Right ventricle myocardium superior (tissue), 1 donor: ENCODE measurements around the gene RABAC1. TPM values are rescaled to one million over a fixed set of nuclear protein-coding genes. Genes with fewer than 3 reads are reported as not detected.
"Not testable (repeated sequence)": the region's sequence is repeated elsewhere in the genome, so short reads cannot be mapped to it uniquely, and the experiment has no call there.

Experiments used
- ATAC-seq: fragments of 200-7000 bp; cut with Tn5 transposase; one replicate; pipeline ENCODE4 v1.9.1; 2020; ENCODE audit warnings: mild to moderate bottlenecking; ENCODE audit not compliant: poor library complexity
- DNase-seq: peaks from one replicate; pipeline ENCODE4 v3.0.0-alpha.2; 2020
- intact Hi-C: fragments of 100-400 bp; cut with DNase I; formaldehyde crosslinking; loops from one replicate; pipeline ENCODE4 v1.11.2; 2022
- total RNA-seq: library from RNA; stranded (reverse); fragmentation: NEBNext Ultra II Directional; extraction: Animal tissue kit (Norgen Biotek cat#: 25700); gene quantifications from one replicate; pipeline ENCODE4 v1.2.1, GENCODE V29; 2021
- donor health status: DM: no; HTN: yes; CAD: no; lungs with severe emphysema.

Gene RABAC1
- total RNA-seq, 1 donor from 2014 or later = 62.1 TPM

DNA sequence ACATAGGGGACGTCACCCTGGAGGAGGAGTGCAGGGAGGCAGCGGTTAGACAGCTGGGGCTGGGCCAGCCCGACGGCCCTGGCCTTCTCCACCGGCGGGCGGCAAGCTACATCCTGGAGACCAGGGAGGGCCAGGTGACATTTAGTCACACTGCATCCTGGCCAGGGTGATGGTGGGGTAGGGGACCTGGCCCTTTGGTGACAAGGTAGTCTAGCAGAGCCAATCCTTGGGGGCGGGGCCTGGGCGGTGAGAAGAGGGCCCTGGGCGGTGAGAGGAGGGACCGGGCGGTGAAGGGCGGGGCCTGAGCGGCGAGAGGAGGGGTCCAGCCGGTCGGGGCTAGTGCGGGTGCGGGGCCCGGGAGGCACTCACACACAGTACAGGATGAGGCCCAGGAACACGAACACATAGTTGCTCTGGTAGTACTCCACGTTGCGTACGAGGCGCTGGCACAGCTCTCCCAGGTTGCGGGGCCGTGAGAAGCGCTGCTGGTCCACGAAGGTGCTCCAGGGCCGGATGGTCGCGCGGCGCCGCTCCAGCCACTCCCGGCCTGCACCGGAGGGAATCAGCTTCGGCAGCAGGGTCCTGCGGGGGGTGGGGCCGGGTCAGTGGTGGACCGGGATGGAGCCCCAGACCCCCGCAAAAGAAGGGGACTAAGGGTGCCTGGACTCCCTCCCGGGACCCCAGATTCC lies 610 bp downstream of the RABAC1 start:
- ATAC-seq (peak; percentile 85), DNase-seq (peak; percentile 93)
- intact Hi-C loops = no loop called here

GRCh38 chr19:41957838-41958366 lies 1.2 kb downstream of the RABAC1 start:
- DNase-seq = peak; percentile 71
- intact Hi-C loops = no loop called here
- ATAC-seq = peak; percentile 72

GRCh38 chr19:41957161-41957837 lies 1.8 kb downstream of the RABAC1 start:
- ATAC-seq (no peak), DNase-seq (no peak)
- intact Hi-C loops = no loop called here

GRCh38 chr19:41956621-41957020 lies 2.5 kb downstream of the RABAC1 start:
- ATAC-seq = no peak
- intact Hi-C loops = no loop called here
- no peak for DNase-seq

DNA sequence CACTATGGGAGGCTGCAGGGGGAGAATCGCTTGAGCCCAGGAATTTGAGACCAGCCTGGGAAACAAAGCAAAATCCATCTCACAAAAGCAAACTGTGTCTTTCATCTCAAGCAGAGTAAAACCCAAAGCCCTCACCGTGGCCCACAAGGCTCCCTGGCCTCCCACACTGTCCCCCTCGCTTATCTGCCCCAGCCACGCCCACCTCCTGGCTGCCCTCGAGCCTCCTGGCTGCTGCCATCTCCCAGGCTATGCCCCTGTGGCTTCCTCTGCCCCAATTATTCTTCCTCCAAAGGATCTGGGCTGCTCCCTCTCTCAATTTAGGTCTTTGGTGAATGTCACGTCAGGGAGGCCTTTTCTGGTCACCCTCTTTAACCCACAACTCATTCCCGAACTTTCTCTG lies 3.6 kb downstream of the RABAC1 start:
- DNase-seq = no peak
- ATAC-seq = no peak
- intact Hi-C loops = no loop called here

DNA sequence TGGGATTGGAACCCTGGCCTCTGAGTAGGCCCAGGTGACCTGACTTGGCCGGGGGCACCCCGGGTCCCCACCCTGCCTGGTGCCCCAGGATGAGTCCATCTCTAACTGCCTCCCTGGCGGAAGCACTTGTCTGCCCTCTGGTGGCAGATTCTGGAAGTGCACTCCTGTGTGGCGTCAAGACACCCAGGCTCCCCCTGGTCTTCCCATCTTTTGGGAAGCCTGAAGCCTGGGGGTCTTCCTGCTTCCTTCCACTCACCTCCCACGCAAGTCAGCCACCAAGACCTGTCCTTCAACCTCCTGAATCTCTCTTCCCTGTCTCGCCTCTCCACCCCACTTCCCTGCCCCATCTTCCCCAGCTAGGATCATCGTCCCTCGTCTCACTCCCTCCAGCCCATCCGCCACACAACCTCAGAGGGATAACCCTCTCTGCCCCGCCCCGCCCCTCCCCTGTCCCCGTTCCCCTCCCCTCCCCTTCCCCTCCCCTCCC lies 7.4 kb downstream of the RABAC1 start:
- DNase-seq (peak; percentile 85), ATAC-seq (peak; percentile 82)
- intact Hi-C loops = loop anchor here (5.0 kb wide), 1 partner anchor 79 kb away; no protein-coding TSS in a partner anchor

- intact Hi-C loops = no loop called here
- no peak for ATAC-seq
- DNase-seq = no peak
These were observed 12.0 kb downstream of the RABAC1 start for GRCh38 chr19:41947091-41947490.

DNA sequence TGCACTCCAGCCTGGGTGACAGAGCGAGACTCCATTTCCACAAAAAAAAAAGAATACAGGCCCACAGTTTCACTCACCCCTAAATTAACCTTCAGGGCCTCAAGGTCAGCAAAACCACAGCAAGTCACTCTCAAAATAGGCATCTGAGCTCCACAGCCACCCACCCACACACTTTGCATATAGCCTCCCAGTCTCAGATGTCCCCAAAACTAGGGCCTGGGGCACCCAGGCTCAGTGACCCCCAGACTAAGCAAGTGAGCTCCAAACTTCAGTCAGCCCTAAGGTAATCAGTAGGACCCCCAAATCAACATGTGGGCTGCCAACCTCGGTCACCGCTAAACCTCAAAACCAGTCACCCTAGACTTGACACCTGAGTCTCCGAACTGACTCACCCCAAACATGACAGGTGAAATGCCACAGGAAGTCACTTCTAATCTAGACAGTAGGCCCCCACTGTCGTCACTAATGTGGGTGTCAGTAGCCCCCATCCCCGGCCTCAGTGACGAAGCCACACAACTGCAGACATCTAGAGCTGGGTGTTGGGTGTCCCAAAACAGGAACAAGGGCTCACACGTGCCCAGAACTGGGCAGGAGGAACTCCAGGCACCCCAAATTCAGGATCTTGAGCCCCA lies 13.9 kb downstream of the RABAC1 start:
- ATAC-seq (no peak), DNase-seq (no peak)
- intact Hi-C loops = no loop called here

GRCh38 chr19:41944336-41944735 lies 14.8 kb downstream of the RABAC1 start:
- DNase-seq = no peak
- intact Hi-C loops = no loop called here
- no peak for ATAC-seq

GRCh38 chr19:41941410-41942202 lies 17.5 kb downstream of the RABAC1 start:
- no peak for ATAC-seq
- intact Hi-C loops = no loop called here
- DNase-seq = no peak

- DNase-seq = no peak
These were observed 18.3 kb downstream of the RABAC1 start for GRCh38 chr19:41940731-41941409.

GRCh38 chr19:41939861-41940730 lies 19.0 kb downstream of the RABAC1 start:
- intact Hi-C loops = no loop called here
- ATAC-seq (no peak), DNase-seq (no peak)

More at GRCh38 chr19:41940731-41941409, 18.3 kb downstream of the RABAC1 start:
- ATAC-seq = no peak
- intact Hi-C loops = no loop called here

DNA sequence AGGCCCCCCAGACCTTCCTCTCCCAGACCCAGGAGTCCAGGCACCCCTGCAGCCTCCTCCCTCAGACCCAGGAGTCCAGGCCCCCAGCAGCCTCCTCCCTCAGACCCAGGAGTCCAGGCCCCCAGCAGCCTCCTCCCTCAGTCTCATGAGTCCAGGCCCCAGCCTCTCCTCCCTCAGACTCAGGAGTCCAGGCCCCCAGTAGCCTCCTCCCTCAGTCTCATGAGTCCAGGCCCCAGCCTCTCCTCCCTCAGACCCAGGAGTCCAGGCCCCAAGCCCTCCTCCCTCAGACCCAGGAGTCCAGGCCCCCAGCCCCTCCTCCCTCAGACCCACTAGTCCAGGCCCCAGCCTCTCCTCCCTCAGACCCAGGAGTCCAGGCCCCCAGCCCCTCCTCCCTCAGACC lies 19.9 kb downstream of the RABAC1 start:
- not testable (repeated sequence) for ATAC-seq, DNase-seq

GRCh38 chr19:41937525-41938468 lies 21.3 kb downstream of the RABAC1 start:
- ATAC-seq = no peak
- DNase-seq = no peak
- intact Hi-C loops = no loop called here

More for the DNA sequence above, 19.9 kb downstream of the RABAC1 start:
- intact Hi-C loops = not testable (repeated sequence)

DNA sequence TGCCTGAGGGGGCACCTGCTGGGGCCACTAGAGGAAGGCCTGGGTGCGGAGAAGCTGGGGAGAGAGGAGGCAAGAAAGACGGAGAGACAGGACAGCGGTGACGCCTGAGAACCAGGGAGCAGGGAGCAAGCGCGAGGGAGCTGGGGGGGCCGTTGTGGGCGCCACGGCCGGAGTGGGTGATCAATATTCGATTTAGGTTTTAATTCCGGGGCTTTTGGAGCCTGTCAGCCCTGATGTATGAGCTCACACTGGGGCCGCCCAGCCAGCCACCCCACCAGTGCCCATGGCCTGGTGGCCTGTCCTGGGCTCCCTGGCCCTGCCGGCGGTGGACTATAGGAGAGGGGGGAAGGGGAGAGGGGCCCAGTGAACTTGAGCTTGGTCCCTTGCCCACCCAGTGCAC lies 22.2 kb downstream of the RABAC1 start:
- intact Hi-C loops = no loop called here
- DNase-seq (no peak), ATAC-seq (no peak)

DNA sequence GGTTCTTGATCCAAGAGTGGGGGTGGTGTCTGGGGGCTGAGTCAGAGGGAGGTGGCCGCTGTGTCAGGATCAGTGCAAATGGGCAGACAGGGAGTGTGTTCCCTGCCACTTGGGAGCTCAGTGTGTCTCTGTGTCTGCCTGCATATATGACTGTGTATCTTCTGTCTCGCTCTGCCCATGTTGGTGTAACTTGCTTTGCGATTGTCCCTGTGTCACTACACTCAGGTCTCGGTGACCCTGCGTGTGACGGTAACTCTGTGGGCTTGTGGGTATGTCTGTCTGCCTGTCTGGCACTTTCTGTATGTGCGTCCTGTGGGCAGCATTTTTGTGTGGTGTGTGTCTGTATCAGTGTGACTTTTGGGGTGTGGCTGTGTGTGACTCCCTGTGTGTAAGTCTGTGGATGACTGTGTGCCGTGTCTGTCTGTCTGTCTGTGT lies 22.7 kb downstream of the RABAC1 start:
- intact Hi-C loops = no loop called here

More for the DNA sequence above, 22.7 kb downstream of the RABAC1 start:
- DNase-seq (no peak), ATAC-seq (no peak)
